B cell (primary cell): ENCODE measurements around the gene ZMYND8. TPM values are rescaled to one million over a fixed set of nuclear protein-coding genes. Genes with fewer than 3 reads are reported as not detected.

Experiments used
- ATAC-seq: fragments of 200-7000 bp; cut with Tn5 transposase; one replicate; pipeline ENCODE4 v1.10.0; 2021; ENCODE audit warnings: low read depth, mild to moderate bottlenecking, moderate number of reproducible peaks, moderate library complexity
- CTCF ChIA-PET: fragments of 350-600 bp; sonication (Branson Sonifier 250); formaldehyde crosslinking; loops from one replicate; lab custom pipeline; 2021; ENCODE audit warnings: antibody characterized with exemption, inconsistent platforms; lab: Charles Lee
- POLR2A ChIA-PET: fragments of 350-600 bp; sonication (Branson Sonifier 250); formaldehyde crosslinking; loops from one replicate; lab custom pipeline; 2021; ENCODE audit warnings: antibody characterized with exemption; lab: Charles Lee
- DNase-seq: peaks from one replicate; pipeline ENCODE4 v3.0.0; 2013
- H2AFZ ChIP-seq: 2 replicates; pipeline ENCODE4 v1.6.1; 2012; ENCODE audit warnings: mild to moderate bottlenecking, low read depth, low read length; ENCODE audit not compliant: insufficient read depth, poor library complexity, severe bottlenecking
- H3K27ac ChIP-seq, 2 donors: 1 replicate in 1 of 2; 2 replicates in 1 of 2; pipeline ENCODE4 v1.5.1; 2012 to 2013; ENCODE audit warnings: low read length in 2 of 2, mild to moderate bottlenecking in 2 of 2, moderate library complexity in 1 of 2
- H3K27me3 ChIP-seq, 4 experiments: fragments of 200-600 bp in 1 of 4; sonication (generic) in 1 of 4; replicated peaks in 1 of 4; 1 replicate in 2 of 4; 2 replicates in 2 of 4; pipeline versions ENCODE4 v1.6.1 to v1.7.0; 2013 to 2016; ENCODE audit warnings: low read length in 3 of 4, mild to moderate bottlenecking in 2 of 4, mixed read lengths in 1 of 4, moderate library complexity in 1 of 4; ENCODE audit not compliant: insufficient read depth in 4 of 4, control insufficient read depth in 3 of 4; ENCODE audit errors: control extremely low read depth in 1 of 4
- H3K36me3 ChIP-seq, 2 experiments: replicated peaks in 1 of 2; 1 replicate in 1 of 2; 2 replicates in 1 of 2; pipeline versions ENCODE4 v1.6.1 to v1.7.1; 2013; ENCODE audit warnings: low read length in 1 of 2; ENCODE audit not compliant: insufficient read depth in 2 of 2, control insufficient read depth in 1 of 2; ENCODE audit errors: control extremely low read depth in 1 of 2, extremely low read depth in 1 of 2
- H3K4me1 ChIP-seq, 2 donors: fragments of 200-600 bp in 1 of 2; sonication (generic) in 1 of 2; 1 replicate in 1 of 2; 2 replicates in 1 of 2; pipeline versions ENCODE4 v1.5.1 to v1.6.1; 2013 to 2017; ENCODE audit warnings: low read length in 2 of 2; ENCODE audit not compliant: control insufficient read depth in 2 of 2, insufficient read depth in 2 of 2
- H3K4me2 ChIP-seq: replicated peaks from 2 replicates; pipeline ENCODE3; 2012; ENCODE audit warnings: mild to moderate bottlenecking, low read depth, low read length; ENCODE audit not compliant: poor library complexity, severe bottlenecking
- H3K4me3 ChIP-seq, 5 experiments: fragments of 200-600 bp in 1 of 5; sonication (generic) in 1 of 5; 1 replicate in 3 of 5; 2 replicates in 2 of 5; pipeline versions ENCODE4 v1.5.1 to v1.7.0; 2011 to 2016; ENCODE audit warnings: low read length in 4 of 5, mild to moderate bottlenecking in 4 of 5, low read depth in 2 of 5, control low read depth in 1 of 5, moderate library complexity in 1 of 5; ENCODE audit not compliant: insufficient read depth in 1 of 5; ENCODE audit errors: control extremely low read depth in 1 of 5, extremely low read depth in 1 of 5
- H3K79me2 ChIP-seq: fragments of 200-600 bp; sonication (generic); one replicate; pipeline ENCODE4 v1.6.0; 2016; ENCODE audit warnings: low read length; ENCODE audit not compliant: control insufficient read depth, insufficient read depth
- H3K9ac ChIP-seq: fragments of 200-600 bp; sonication (generic); 2 replicates; pipeline ENCODE4 v1.6.1; 2017; ENCODE audit warnings: mild to moderate bottlenecking, low read length, moderate library complexity
- H3K9me3 ChIP-seq, 3 donors: one replicate each; pipeline versions ENCODE4 v1.6.1 to v1.7.1; 2013; ENCODE audit warnings: low read length in 2 of 3; ENCODE audit not compliant: control insufficient read depth in 2 of 3, insufficient read depth in 1 of 3; ENCODE audit errors: control extremely low read depth in 1 of 3
- H4K20me1 ChIP-seq: 2 replicates; pipeline ENCODE4 v1.6.0; 2012; ENCODE audit warnings: mild to moderate bottlenecking, low read length; ENCODE audit not compliant: insufficient read depth, control insufficient read depth, poor library complexity, severe bottlenecking
- H3K27ac Mint-ChIP-seq: one replicate; pipeline ENCODE4 v1.8.0; 2021; ENCODE audit warnings: mixed read lengths
- H3K27me3 Mint-ChIP-seq: one replicate; pipeline ENCODE4 v1.8.0; 2021; ENCODE audit warnings: mixed read lengths
- H3K4me1 Mint-ChIP-seq: one replicate; pipeline ENCODE4 v1.8.0; 2021; ENCODE audit warnings: mixed read lengths
- H3K4me3 Mint-ChIP-seq: one replicate; pipeline ENCODE4 v1.8.0; 2021; ENCODE audit warnings: mixed read lengths
- H3K9me3 Mint-ChIP-seq: one replicate; pipeline ENCODE4 v1.8.0; 2022; ENCODE audit warnings: mixed read lengths; ENCODE audit not compliant: insufficient read depth
- EZH2 ChIP-seq: IDR thresholded peaks from 2 replicates; pipeline ENCODE4 v1.6.1; 2012; ENCODE audit warnings: borderline replicate concordance, low read depth, mild to moderate bottlenecking, moderate library complexity, low read length; ENCODE audit not compliant: insufficient read depth, poor library complexity, severe bottlenecking
- WGBS: methylation state at CpG from one replicate; pipeline ENCODE4 v1.1.5; 2013; ENCODE audit warnings: missing lambda C conversion rate; ENCODE audit not compliant: insufficient coverage; 5-methylcytosine and 5-hydroxymethylcytosine counted together
- intact Hi-C: fragments of 100-400 bp; cut with micrococcal nuclease; formaldehyde crosslinking; loops from one replicate; pipeline ENCODE4 v1.10.0; 2022
- polyA plus RNA-seq: library from polyadenylated mRNA; depleted of rRNA; stranded (reverse); fragments of >200 nt; gene quantifications from 2 replicates; pipeline ENCODE4 v1.2.3, GENCODE V29; 2012
- total RNA-seq, 2 donors: library from RNA; stranded (reverse); fragments of 120-200 nt in 1 of 2; gene quantifications; 1 replicate in 1 of 2; 2 replicates in 1 of 2; pipeline versions ENCODE4 v1.2.3 to v1.2.4, GENCODE V29; 2013 to 2022
- TF ChIP-seq, protein P1 (sequence below): fragments of 200-600 bp; IDR thresholded peaks from one replicate; pipeline ENCODE4 v1.8.0; 2022; ENCODE audit warnings: antibody characterized with exemption, mild to moderate bottlenecking

The ZMYND8 gene
- total and polyA plus RNA-seq, 2 donors (not counting 1 experiment from before 2014, with no cell fraction given), result 20.3 to 67.2 TPM

DNA sequence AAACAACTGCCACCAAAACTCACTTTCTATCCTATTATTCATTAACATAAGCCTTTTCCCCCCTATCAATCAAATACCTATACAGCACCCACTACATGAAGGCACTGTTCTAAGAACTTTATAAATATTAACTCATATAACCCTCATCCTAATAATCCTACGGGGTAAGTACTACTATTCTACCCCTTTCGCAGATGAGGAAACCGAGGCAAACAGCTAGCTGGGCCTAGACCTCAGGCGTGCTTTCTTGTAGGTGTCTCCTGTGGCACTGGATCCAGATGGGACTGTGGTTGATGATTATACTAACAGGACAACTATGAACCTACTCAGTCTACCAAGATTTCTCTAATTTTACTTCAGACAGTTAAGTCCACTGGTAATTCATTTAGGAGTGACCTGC lies 131.6 kb downstream of the ZMYND8 start:
- H3K4me1 Mint-ChIP-seq, result peaks cover 5% of the 10 kb centered on the region
- H3K27ac ChIP-seq, result no peak overlapping the region
- POLR2A ChIA-PET, result no interaction called here
- CTCF ChIA-PET, result interaction anchor here (1.6 kb wide), 1 partner anchor 159 kb away, joined by 5 read pairs; no protein-coding TSS in a partner anchor
- ATAC-seq, result no peak
- H3K9me3 ChIP-seq, result no peaks in the 10 kb centered on the region
- no peak overlapping the region for H3K9ac ChIP-seq
- no peak overlapping the region for H3K4me3 ChIP-seq
- peaks cover 19% of the 10 kb centered on the region for H3K79me2 ChIP-seq
- TF ChIP-seq, protein P1, sequence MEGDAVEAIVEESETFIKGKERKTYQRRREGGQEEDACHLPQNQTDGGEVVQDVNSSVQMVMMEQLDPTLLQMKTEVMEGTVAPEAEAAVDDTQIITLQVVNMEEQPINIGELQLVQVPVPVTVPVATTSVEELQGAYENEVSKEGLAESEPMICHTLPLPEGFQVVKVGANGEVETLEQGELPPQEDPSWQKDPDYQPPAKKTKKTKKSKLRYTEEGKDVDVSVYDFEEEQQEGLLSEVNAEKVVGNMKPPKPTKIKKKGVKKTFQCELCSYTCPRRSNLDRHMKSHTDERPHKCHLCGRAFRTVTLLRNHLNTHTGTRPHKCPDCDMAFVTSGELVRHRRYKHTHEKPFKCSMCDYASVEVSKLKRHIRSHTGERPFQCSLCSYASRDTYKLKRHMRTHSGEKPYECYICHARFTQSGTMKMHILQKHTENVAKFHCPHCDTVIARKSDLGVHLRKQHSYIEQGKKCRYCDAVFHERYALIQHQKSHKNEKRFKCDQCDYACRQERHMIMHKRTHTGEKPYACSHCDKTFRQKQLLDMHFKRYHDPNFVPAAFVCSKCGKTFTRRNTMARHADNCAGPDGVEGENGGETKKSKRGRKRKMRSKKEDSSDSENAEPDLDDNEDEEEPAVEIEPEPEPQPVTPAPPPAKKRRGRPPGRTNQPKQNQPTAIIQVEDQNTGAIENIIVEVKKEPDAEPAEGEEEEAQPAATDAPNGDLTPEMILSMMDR, result no peak
- no peak for TF ChIP-seq EZH2
- H3K4me1 ChIP-seq, result no peaks in the 10 kb centered on the region
- no peaks in the 10 kb centered on the region for H3K9me3 Mint-ChIP-seq
- no peaks in the 10 kb centered on the region for H4K20me1 ChIP-seq
- no peaks in the 10 kb centered on the region for H3K27me3 Mint-ChIP-seq
- peak overlapping the region; percentile 50 for H3K27ac Mint-ChIP-seq
- peaks cover 26 to 85% of the 10 kb centered on the region in 2 experiments for H3K36me3 ChIP-seq
- H3K4me2 ChIP-seq, result no peak overlapping the region
- no peak for DNase-seq
- H3K27me3 ChIP-seq, result no peaks in the 10 kb centered on the region
- WGBS, result no CpG with 5 or more reads among the region's 4 CpGs
- no peak overlapping the region for H3K4me3 Mint-ChIP-seq
- H2AFZ ChIP-seq, result no peak overlapping the region
- intact Hi-C loops, result no loop called here

DNA sequence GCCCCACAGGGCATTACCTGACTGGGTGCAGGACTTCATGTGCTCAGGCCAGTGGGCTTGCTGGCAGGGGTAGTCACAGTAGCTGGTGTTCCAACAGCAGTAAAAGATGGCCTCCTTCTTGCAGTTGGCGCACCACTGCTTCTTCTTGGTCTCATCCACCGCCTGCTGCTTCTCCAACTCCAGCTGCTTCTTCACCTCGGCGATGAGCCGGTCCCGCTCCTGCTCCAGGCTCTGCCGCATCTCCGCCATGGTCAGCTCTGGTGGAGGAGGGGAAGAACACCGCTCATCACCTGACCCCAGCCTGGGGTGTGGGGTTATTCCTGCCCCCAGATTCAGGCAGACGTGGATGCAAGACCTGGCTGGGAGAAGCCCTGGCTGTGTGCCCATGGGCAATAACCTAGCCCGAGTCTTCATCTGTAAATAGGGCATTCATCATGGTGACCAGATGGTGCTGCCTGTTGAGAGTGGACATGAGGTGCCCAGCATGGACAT lies 132.2 kb downstream of the ZMYND8 start:
- WGBS, result 98% methylated on average over 5 of the region's 11 CpGs
- H3K27ac Mint-ChIP-seq, result peak overlapping the region; percentile 32

More for the DNA sequence above, 132.2 kb downstream of the ZMYND8 start:
- no peaks in the 10 kb centered on the region for H3K9me3 ChIP-seq
- Mint-ChIP-seq H3K4me1 (peaks cover 5% of the 10 kb centered on the region), H3K4me3 (no peak overlapping the region), H3K27me3 (no peaks in the 10 kb centered on the region), H3K9me3 (no peaks in the 10 kb centered on the region)
- H3K27ac ChIP-seq, result no peak overlapping the region
- DNase-seq (no peak), ATAC-seq (no peak)
- CTCF ChIA-PET, result interaction anchor here (1.6 kb wide), 1 partner anchor 160 kb away, joined by 5 read pairs; no protein-coding TSS in a partner anchor
- H4K20me1 ChIP-seq, result no peaks in the 10 kb centered on the region
- peaks cover 22 to 85% of the 10 kb centered on the region in 2 experiments for H3K36me3 ChIP-seq
- no peaks in the 10 kb centered on the region for H3K27me3 ChIP-seq
- no peaks in the 10 kb centered on the region for H3K4me1 ChIP-seq
- H3K79me2 ChIP-seq, result peaks cover 24% of the 10 kb centered on the region
- POLR2A ChIA-PET, result no interaction called here
- TF ChIP-seq, protein P1, result no peak
- no peak for TF ChIP-seq EZH2
- H3K9ac ChIP-seq, result no peak overlapping the region
- no peak overlapping the region for H3K4me2 ChIP-seq
- H3K4me3 ChIP-seq, result no peak overlapping the region
- H2AFZ ChIP-seq, result no peak overlapping the region
- intact Hi-C loops, result no loop called here
